ENCODE results near the gene AKAP6. TPM values are rescaled to one million over a fixed set of nuclear protein-coding genes. Genes with fewer than 3 reads are reported as not detected.

Gene AKAP6
- total RNA-seq, result 4.4 TPM

- no peak for ATAC-seq
Observed at GRCh38 chr14:32329146-32329545, at the start of gene AKAP6. Gene AKAP6 (plus strand): TSS chr14:32329298. CDS start chr14:32433494, 104,196 bp downstream.

GRCh38 chr14:32286602-32287001, 42.5 kb upstream of the AKAP6 start:
- no peak for ATAC-seq

- no peak for ATAC-seq
Observed at GRCh38 chr14:32296366-32296765, 32.7 kb upstream of the AKAP6 start.

GRCh38 chr14:32298346-32298745, 30.8 kb upstream of the AKAP6 start:
- ATAC-seq, result no peak

- ATAC-seq, result no peak
Observed at GRCh38 chr14:32300136-32300535, 29.0 kb upstream of the AKAP6 start.

GRCh38 chr14:32303865-32304264, 25.2 kb upstream of the AKAP6 start:
- no peak for ATAC-seq

GRCh38 chr14:32304296-32304695, 24.8 kb upstream of the AKAP6 start:
- ATAC-seq, result no peak

GRCh38 chr14:32306549-32306948, 22.5 kb upstream of the AKAP6 start:
- ATAC-seq, result no peak

- ATAC-seq, result peak; percentile 92
Observed at GRCh38 chr14:32307881-32308582, 21.1 kb upstream of the AKAP6 start.

GRCh38 chr14:32310876-32311275, 18.2 kb upstream of the AKAP6 start:
- no peak for ATAC-seq

GRCh38 chr14:32311294-32312009, 17.6 kb upstream of the AKAP6 start:
- ATAC-seq, result peak; percentile 13

- ATAC-seq, result peak; percentile 21
Observed at GRCh38 chr14:32312010-32312331, 17.1 kb upstream of the AKAP6 start.

- no peak for ATAC-seq
Observed at GRCh38 chr14:32313844-32314376, 15.2 kb upstream of the AKAP6 start.

- ATAC-seq, result no peak
Observed at GRCh38 chr14:32318087-32318795, 10.9 kb upstream of the AKAP6 start.

GRCh38 chr14:32319368-32320049, 9.6 kb upstream of the AKAP6 start:
- peak; percentile 70 for ATAC-seq

GRCh38 chr14:32324601-32325000, 4.5 kb upstream of the AKAP6 start:
- ATAC-seq, result no peak

- no peak for ATAC-seq
Observed at GRCh38 chr14:32327255-32327961, 1.7 kb upstream of the AKAP6 start.

- ATAC-seq, result no peak
Observed at GRCh38 chr14:32329690-32330285, 690 bp downstream of the AKAP6 start.

- no peak for ATAC-seq
Observed at GRCh38 chr14:32330351-32331111, 1.4 kb downstream of the AKAP6 start.

- peak; percentile 38 for ATAC-seq
Observed at GRCh38 chr14:32331206-32331605, 2.1 kb downstream of the AKAP6 start.
